NCI-H1105 (cell line): ENCODE measurements around the gene EPHA5.
A peak's percentile ranks its signal among the peaks of the same experiment; 100 is the strongest.

Experiments used
- DNase-seq: peaks from one replicate; lab custom pipeline; 2025; lab: John Stamatoyannopoulos, UW

The EPHA5 gene

GRCh38 chr4:65670331-65671031 lies at the start of gene EPHA5:
TSS of gene EPHA5 (minus strand) at chr4:65670489. CDS start at chr4:65669742, 747 bp downstream.
- peak; percentile 63 for DNase-seq

DNA sequence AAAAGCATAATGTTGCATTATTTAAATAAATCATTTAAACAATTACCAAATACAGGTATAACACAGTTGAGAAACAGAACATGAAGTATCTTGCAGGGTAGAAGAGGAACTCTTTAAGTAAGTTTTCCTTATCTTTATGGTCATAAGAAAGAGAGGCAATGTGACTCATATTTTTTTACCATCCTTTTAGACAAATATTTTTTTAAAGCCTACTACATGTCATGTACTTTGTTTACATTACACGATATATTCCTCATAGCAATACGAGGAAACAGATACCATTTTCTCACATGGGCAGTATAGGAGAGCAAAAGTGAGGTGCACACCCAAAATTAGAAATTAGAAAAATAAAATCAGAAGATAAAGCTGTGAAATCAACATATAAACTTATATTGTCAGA lies 49.3 kb upstream of the EPHA5 start:
- no peak for DNase-seq

DNA sequence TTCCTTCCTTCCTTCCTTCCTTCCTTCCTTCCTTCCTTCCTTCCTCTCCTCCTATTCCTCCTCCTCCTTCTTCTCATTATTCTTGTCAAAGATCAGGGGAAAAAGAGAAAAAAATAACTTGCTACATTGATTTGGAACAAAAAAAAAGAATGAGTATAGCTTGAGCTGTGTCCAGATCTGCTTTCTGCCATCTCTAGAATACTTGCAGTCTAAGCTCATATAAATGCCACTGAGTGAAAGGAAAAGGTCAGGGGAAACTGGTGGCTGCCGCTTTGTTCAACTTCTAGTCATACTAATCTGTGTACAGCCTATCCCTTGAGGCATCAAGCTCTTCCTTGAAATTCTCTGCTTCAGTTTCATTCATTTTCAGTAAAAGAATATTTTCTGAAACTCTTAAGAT lies 28.3 kb upstream of the EPHA5 start:
- no peak for DNase-seq

- DNase-seq, result no peak
Measured at GRCh38 chr4:65696436-65696835, 26.1 kb upstream of the EPHA5 start.

DNA sequence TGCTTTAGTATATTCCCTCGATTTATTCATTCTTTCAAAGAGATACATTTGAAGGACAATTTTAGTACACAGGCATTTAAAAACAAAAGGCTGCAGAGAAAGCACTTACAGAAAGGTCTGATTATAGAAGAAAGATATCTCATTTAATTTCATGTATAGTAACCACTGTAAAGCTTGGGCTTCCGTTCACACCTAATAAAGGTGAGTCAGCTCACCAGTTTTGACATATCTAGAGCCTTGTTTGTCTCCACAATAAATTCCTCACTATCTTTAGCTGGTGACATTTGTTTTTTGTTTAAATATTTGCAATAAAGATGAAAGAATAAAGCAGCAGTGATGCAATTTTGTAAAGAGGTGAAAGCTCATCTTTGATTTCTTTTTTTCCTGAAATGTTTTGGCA lies 1.1 kb upstream of the EPHA5 start:
- DNase-seq, result no peak

DNA sequence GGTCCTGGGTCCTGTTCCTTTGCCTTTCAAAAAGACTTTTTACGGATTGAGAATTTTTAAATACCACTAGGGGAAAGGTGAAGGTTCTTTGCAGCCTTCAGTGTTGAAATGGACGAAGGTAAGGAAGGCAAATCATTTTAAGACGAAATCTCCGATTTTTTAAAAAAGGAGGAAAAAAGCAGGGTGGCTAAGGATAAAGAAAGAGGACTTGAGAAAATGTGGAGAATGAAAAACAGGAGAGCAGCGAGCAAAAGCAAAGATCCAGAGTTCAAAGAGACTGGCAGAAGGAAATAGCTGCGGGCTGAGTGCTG lies 314 bp downstream of the EPHA5 start:
- DNase-seq, result no peak

DNA sequence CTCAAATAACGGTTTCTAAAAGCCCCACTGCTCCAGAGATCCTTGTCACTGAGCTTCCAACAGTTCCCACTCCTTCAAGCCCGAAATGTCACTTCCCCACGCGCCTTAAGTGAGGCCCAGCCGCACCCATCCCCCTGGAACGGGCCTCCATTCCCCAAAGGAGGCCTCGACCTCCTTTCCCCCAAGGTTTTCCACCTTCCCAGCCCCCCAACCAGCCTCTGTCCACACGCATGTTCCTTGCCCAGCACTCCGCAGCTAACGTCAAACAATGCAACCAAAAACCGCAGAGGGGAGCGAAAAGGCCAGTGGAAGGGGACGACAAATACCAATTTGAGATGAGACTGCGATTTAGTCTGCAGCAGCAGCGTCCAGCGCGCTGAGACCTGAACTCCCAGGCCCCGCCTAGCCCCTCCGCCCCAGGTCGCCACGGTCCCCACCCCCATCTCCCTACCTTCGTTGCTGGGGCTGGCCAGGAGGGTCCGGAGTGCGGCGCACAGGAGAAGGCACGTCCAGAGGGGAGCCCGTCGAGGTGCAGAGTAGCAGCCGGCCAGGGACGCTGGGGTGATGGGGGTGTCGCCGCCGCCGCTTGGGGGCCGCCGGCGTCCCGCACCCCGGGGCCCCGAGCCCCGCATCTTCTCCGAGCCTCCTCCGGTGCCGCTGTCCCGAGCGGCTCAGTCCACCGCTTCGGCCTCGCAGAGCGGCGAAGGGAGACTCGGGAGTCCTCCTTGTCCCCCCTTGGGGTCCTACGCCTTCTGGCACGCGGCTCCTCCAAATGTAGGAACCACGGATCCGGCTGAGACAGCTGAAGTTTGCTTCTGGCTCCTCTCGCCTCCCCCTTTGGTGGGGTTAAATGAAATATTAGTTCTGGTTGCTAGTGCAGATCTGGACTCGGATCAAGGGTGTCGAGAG lies 924 bp downstream of the EPHA5 start:
- DNase-seq, result no peak

GRCh38 chr4:65668201-65669089 lies 1.8 kb downstream of the EPHA5 start:
- DNase-seq, result no peak

- DNase-seq, result no peak
Measured at GRCh38 chr4:65667506-65668041, 2.7 kb downstream of the EPHA5 start.

DNA sequence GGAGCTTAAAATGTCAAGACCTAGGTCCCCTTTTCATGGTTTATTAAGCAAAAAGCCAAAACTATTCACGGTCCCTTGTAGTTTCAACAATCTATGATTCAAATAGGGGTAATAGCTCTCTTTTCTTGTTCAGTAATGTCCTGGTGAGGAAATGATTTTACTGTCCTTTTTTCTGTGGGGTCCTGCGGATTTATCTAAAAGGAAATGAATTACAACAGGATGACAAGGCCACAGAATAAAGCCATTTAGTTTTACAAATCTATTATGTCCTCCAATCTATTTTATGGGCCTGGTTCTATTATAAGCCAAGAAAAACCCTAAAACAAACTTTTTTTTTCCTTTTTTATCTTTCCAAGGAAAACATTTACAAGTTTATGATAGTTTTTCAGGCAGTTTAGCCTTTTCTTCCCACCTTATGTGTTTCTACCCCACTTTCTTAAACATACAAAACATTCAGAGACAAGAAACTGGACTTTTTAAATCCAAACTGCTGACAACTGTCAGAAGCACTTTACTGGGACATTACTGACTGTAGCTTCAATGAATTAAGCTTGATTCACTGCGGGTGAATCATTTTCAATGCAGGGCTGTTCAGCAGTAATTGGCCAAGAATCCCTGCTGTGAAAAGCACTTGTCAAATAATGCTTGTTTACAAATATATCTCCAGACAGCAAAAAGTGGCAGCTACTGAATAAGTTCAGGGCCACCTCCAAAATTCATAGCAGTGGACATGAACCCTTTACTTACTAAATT lies 4.3 kb downstream of the EPHA5 start:
- DNase-seq, result peak; percentile 30

DNA sequence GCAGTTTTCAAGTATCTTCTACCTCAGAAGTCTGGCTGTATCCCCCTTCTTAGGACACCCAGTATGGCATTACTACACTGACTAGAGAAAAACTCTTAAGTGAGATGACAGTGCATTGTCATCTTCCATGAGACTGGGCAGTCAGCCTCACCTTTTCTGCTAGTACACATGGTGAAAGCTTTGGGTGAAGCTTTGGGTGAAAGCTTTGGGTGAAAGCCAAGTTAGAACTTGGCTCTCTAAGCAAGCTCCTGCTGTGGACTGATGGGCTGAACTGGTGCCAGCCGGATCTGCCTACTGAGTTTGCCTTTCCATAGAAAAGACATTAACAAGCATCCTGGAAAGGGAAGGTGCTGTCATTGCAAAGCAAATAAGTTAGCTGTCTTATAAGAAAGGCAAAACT lies 8.8 kb downstream of the EPHA5 start:
- DNase-seq, result peak; percentile 59

GRCh38 chr4:65658117-65658516 lies 12.2 kb downstream of the EPHA5 start:
- DNase-seq, result no peak

DNA sequence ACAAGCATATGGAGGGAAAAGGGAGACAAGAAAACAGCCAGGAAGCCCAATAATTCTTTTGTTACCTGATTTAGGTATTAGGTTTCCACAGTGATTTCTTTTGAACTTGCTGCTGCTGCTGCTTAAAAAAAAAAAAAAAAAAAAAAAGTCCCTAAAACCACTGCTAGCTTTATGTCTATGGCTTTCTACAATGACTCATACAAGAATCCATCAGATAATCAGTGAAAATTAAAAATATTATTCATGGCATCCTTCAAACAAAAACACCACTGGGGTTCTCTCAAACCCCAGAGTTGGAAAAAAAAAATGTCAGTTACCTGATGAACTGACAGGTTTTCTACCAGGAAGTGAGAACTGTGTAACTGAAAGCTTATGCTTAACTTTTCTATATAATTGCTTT lies 14.3 kb downstream of the EPHA5 start:
- DNase-seq, result no peak

DNA sequence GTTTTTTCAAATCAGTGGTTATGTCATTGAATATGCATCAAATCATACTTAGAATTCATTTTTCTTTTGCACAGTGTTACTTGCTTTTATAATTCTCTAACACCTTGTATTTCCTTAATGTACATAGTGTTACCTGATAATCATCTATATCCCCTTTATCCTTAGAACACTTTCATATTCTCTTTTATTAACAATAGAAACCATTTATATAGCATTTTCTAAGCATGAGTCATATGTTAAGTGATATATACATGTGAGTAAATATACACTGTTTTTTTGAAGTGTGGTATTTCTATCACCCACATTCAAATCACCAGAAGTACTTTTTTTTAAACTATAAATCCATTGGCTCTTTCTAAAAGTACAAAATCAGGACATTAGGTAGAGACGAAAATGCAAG lies 15.3 kb downstream of the EPHA5 start:
- DNase-seq, result no peak

GRCh38 chr4:65653740-65654361 lies 16.4 kb downstream of the EPHA5 start:
- DNase-seq, result no peak

DNA sequence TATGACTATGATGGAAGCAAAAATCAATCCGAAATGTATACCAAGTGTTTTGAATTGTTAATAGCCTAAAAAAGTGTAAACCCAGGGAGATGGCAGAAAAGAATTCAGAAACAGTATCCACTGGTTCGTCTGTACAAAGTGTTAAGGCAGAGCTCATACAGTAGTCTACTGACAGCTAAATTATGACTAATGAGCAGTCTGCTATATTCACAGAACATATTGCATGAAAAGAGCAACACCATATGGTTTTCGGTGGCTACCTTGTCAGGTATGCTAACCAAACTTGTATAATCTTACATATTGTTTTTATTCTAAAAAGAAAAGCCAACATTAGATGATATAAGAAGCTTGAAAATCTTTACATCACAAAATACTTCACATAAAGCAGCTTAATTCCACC lies 18.5 kb downstream of the EPHA5 start:
- no peak for DNase-seq

- DNase-seq, result no peak
Measured at GRCh38 chr4:65651031-65651430, 19.3 kb downstream of the EPHA5 start.

DNA sequence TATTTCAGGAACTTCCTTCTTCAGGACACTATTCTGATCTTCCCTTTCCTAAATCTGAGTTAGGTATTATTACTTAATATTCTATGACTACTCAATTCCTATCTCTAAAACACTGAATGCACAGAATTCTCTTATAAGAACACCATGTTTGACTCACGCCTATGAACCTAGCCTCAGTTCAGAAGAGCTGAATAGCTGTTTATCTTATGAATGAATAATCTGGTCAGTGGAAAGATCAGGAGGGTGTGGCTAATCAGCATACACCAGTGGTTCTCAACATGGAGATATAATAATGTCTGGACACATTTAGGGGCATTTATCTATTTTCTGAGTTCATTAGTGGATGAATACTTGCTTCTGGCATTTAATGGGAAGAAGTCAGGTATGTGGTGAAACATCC lies 24.2 kb downstream of the EPHA5 start:
- no peak for DNase-seq

- DNase-seq, result no peak
Measured at GRCh38 chr4:65645185-65645584, 25.1 kb downstream of the EPHA5 start.

DNA sequence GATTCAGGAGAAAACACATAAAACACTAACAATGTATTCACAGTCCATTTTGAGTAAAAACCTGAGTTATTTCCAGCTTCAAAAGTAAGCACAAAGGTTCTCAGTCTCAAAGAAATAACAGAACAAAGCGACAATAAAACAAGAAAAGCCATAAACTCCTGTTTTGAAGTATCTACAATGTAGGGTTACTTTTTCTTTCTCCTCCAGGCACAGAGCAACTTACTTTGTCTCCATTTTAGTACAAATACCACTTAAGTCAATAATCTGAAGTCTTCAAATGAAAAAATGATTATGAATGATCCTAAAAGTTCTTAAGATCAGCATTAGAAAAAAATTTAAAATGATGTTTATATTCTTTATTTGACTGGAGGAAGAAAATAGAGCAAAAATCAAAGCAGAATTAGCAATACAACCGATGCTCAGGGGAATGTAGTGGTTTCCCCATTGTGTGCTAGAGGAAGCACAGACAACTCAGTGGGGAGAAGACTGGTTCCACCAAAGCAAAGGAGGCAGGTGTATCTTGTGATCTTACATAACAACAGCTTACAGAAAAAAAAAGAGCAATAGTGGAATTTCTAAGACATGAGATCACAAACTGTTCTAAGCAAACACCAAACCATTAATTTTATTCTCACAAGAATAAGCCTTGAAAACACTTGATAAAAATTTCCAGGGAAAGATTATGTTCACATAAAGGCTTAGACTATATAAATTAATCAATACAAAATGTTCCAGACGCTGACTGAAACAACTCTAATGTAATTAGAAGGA lies 35.1 kb downstream of the EPHA5 start:
- no peak for DNase-seq
